Hepatocyte (in vitro differentiated cells): ENCODE measurements around the gene TXNL4B.

ENCODE experiments used
- CTCF ChIP-seq: fragments of 200-600 bp; sonication (generic); IDR thresholded peaks from 2 replicates; pipeline ENCODE4 v1.5.1; 2016; ENCODE audit warnings: antibody characterized with exemption, mild to moderate bottlenecking; ENCODE audit not compliant: poor library complexity
- EZH2 ChIP-seq: fragments of 200-600 bp; sonication (generic); IDR thresholded peaks from 2 replicates; pipeline ENCODE4 v1.6.1; 2016; ENCODE audit warnings: antibody characterized with exemption, mild to moderate bottlenecking, borderline replicate concordance
- EZH2phosphoT487 ChIP-seq: fragments of 200-600 bp; sonication (generic); IDR thresholded peaks from one replicate; pipeline ENCODE4 v1.6.1; 2018; ENCODE audit warnings: antibody characterized with exemption, mild to moderate bottlenecking, low read depth, moderate library complexity; ENCODE audit not compliant: unreplicated experiment, severe bottlenecking

GRCh38 chr16:72104905-72105304, 11.5 kb upstream of the TXNL4B start:
- TF ChIP-seq CTCF, result no peak
- no peak for TF ChIP-seq EZH2
- TF ChIP-seq EZH2phosphoT487, result no peak
